ENCODE results near the gene GAS2L3.

DNA sequence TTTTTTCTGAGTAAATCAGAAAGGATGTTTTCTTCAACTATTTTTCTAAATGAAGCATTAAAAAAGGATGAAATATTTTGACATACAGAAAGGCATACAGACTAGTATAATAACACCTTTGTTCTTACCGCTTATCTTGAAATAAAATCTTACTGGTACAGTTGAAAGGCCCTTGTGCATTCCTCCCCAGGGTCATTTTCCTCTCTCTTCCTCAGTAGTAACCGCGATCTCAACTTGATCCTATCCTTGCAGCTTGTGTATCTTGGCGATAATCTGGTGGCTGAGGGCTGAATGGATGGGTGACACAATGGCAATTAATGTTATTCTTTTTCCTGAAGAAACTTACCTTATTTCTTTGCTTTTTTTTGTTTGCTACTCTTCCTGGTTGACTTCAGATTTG lies 18.5 kb downstream of the GAS2L3 start:
- TF ChIP-seq, protein P1, sequence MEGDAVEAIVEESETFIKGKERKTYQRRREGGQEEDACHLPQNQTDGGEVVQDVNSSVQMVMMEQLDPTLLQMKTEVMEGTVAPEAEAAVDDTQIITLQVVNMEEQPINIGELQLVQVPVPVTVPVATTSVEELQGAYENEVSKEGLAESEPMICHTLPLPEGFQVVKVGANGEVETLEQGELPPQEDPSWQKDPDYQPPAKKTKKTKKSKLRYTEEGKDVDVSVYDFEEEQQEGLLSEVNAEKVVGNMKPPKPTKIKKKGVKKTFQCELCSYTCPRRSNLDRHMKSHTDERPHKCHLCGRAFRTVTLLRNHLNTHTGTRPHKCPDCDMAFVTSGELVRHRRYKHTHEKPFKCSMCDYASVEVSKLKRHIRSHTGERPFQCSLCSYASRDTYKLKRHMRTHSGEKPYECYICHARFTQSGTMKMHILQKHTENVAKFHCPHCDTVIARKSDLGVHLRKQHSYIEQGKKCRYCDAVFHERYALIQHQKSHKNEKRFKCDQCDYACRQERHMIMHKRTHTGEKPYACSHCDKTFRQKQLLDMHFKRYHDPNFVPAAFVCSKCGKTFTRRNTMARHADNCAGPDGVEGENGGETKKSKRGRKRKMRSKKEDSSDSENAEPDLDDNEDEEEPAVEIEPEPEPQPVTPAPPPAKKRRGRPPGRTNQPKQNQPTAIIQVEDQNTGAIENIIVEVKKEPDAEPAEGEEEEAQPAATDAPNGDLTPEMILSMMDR (IDR thresholded peaks at IDR 0.05): no peak
- no peak for TF ChIP-seq POLR2A (IDR thresholded peaks at IDR 0.05)

Measured in uterus (tissue), 2 donors.